GM21528 (cell line): ENCODE measurements around the gene PLXNC1.
A peak's percentile ranks its signal among the peaks of the same experiment; 100 is the strongest.

Experiments used
- ATAC-seq: cut with Tn5 transposase; IDR thresholded peaks from one replicate; pipeline ENCODE4 v1.9.1; 2021; ENCODE audit warnings: mild to moderate bottlenecking, moderate library complexity; ENCODE audit not compliant: unreplicated experiment, low FRiP score

Gene PLXNC1

DNA sequence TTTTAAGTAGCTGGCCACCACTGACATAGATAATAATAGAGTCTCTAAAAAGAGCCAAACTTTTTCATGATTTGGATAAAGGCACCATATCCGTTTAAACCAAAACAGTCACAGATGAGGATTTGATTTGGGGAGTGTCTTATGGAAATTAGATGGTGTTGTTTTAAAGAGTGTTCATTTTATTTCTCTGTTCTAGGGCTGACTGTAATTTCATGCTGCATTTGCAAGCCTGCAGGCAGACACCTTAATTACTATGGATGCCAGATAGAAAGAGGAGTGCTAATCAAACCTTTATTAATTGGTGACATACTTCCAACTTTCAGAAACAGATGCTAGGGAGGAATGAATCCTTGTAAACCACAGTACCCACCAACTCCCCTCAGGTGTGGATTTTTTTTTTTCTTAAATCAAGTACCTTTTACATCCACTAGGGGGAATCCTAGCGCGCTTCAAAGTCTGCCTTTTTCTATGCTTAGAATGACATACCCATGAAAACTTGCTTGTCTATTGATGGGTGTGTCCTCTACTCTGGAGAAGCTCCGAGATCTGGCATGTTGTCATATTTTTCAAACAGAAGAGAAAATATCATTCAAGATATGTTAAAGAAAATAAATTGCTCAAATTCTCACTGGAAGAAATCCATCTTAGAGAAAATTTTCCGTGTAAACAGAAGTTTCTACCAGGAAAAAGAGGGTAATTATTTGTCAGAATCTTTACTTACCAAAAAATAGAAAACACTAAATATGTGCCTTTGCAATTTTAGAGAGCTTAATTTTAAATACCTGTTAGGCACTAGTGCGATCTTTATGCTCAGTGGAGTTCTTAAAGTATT, 14.2 kb upstream of the PLXNC1 start:
- no peak for ATAC-seq

DNA sequence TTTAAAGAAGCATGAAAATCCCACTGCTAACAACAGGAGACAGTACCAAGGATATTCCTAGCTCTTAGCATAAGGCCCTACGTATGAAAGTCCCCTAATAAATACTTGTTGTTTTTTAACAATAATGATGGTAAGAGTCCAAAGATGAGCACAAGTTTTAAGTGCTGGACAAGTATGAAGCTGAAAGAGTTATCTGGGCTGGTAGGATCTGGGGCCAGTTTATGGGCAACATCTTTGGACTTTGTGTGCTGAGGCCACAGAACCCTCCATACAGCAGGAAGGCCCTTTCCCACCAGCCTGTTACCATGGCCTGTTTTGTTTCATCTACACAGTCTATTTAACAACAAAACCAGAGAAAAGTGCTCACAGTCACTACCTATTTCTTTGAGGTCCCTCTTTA, 12.5 kb upstream of the PLXNC1 start:
- no peak for ATAC-seq

GRCh38 chr12:94139816-94140215, 8.6 kb upstream of the PLXNC1 start:
- no peak for ATAC-seq

GRCh38 chr12:94140556-94140955, 7.8 kb upstream of the PLXNC1 start:
- ATAC-seq = no peak

DNA sequence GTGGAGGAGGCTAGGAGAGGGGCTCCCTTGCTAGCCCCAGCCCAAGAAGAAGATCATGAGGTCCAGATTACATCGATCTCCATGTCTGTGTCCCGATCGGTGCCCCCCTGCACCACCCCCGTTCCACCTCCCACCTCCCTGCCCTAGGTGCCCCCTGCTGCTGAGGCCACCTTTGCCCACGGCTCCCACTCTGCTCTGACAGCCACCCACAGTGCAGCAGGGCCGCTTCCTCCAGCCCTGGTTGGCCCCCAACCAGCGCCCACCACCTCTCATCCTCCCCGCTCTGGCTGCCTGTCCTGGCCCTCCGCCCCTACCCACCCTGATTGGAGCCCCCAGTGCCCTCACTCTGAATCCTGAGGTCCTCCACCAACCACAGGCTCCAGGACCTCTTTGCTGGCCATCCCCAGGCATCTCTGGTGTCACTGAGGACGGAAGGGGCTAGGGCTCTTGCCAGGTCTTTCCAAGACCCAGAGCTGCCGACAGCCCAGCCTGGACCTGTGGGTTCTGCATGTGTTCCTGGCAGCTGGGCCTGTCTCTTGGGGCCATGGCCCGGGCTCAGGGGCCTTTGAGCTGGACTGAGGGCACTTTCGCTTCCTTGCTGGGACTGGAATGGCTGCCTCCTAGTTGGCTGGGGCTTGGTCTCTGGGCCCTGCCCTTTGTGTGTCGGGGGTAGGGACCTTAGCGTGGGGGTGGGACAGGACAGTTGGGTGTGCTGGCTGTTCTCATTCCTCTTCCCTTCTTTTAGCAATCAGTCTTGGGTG, 7.2 kb upstream of the PLXNC1 start:
- no peak for ATAC-seq

DNA sequence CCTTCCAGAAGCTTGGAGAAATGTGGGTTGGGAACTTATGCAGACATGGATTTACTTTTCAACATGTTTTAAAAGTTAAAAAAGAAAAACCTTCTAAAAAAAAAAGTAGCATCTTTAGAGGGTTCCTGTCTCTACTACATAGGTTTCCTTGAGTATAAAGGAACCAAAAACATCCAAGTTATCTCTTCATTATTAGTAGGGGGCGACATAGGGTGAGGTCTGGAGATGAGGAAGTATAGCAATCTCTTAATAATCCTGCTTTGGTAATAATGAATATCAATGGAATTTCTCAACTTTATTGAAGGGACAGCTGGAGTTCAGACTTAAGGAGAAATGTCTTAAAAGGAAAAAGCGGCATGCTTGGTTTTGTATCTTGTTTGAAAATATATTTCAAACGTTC, 6.5 kb upstream of the PLXNC1 start:
- no peak for ATAC-seq

DNA sequence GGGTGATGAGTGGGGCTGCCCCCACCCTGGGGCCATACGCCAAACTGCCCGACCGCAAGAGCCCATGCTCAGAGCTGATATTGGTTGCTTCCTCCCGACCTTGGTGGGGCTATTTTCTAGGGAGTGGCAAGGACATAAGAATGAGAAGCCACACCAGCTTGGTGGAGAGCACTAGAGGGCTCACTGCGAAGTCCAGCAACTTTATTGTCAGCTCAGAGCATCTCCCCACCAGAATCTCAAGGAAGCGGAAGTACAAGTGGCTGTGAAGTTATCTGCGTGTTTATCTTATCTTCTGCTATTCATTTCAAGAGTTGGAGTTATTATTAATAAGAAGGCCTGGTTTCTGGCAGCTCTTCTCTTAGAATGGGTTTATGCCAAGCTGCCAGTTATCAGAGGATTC, 4.9 kb upstream of the PLXNC1 start:
- ATAC-seq = no peak

DNA sequence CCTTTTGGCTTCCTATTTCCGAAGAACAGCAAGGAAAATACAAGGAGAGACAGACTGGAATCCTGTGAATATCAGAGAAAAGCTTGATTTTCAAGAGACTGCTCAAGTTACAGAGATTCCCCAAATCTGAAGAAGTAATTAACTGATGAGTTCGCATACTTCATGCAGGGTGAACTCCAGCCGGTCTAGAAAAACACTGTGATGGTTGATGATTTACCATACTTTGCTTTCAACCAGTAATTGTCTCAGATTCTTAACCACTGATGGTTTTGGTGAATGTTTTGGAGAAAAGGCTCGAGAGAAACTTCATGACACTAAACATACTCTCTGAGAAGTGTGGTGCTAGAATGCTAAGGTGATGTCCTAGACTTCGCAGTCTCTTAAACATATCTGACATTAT, 4.4 kb upstream of the PLXNC1 start:
- no peak for ATAC-seq

DNA sequence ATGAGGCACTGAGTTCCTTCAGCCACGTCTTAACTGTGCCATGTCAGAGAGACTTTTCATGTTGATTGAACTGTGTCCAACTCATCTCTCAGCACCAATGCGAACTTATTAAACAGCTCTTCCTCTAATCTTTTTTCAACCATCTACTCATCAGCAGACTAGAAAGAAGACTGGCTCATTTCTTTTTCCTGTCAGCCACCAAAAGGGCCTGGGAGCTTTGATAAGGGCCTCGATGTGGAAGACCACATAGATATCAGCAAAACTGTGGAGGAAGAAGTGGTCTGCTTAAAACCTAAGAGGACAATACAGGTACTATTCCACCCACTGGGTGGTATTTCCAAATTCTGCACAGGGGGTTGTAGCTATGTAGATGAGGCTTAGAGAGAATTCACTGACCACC, 3.6 kb upstream of the PLXNC1 start:
- ATAC-seq = no peak

DNA sequence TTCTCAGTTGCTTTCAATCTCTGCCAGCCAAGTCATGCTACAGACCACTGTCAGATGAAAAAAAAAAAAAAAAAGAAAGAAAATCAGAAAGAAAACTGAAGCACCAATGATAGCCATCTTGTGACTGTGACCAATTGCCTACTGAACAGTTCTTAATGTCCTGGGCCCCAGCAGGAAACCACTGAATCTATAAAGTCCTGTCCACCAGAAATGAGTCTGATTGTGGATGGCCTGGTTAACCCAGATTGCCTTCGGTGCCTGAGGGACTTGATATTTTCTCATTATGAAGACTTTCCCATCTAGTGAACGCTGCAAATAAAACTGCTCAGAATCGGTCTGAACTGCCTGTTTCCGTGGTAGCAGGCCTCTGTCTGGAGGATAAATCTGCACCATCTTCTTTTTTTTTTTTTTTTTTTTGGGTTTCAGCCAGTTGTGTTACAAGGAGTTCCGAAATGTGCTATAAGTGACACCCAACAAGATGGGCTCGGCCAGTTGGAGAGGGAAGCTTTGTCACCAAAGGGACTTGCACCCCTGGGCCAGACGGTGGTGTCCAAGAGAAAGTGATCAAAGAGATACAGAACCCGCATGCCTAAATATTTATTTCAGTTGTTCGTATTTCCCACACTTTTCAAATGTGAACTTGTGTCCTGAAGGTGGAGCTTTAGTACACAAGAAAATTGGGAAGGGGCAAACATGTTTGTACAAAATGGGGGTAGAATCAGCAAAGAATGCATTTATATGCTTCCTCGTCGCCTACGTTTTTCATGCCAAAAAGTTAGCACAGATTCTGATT, 3.0 kb upstream of the PLXNC1 start:
- no peak for ATAC-seq

DNA sequence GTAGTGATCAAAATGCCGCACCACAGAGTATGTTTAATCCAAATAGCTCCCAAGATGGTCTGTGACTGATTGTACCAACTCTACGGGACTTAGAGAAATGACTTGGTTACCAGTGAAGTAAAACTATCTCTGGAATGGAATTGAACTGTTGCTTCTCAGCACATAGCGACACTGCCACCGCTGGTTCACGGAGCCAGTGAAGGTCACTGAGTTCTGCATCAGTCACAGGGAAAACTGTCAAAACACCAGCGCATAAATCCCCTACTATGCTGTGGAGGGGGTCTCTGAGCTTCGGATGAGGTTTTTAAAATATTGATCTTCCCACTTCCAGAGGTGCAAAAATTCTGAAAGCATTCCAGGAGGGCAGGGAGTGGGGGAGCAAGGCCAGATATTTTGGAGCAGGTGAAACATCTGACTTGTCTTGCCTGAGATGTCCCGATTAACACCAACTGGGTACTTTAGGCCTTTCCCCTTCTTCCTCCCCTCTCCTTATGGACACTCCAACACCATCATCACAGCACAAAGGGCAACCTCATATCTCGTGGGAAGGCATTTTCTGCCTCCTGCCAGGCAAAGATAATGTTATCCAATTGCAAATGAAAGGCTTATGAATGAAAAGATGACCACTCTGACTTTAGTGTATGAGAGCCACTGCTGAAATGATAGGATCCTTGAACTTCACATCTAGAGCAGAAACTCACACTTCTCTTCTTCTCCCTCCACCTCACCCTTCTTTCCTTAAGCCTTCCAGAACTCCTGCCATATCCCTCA, 2.0 kb upstream of the PLXNC1 start:
- ATAC-seq = no peak

DNA sequence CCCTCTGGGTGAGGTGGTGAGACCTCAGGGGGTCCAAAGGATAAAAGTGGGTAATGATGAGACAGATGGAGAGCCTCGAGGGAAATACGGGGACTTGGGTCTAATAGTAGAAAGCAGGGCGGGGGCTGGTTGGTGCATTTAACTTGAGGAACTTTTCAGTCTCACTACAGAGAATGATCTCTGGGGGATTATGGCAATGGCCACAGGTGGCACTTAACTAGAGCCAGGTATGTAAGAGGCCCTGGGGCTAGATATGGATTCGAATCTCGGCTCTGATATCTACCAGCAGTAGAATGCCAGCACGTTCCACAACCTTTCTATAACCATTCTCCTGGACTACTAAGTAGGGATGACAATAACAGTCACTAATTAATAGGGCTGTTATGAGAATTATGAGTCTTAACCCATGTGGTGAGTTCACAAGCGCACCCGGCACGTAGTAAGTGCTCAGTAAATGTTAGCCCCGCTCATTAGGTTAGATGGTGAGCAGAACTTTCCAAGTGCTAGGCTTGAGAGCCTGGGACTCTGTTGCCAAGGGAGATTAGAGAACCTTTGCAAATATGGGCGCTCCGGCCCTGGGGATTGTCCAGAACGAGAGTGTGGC, 888 bp upstream of the PLXNC1 start:
- ATAC-seq = no peak

DNA sequence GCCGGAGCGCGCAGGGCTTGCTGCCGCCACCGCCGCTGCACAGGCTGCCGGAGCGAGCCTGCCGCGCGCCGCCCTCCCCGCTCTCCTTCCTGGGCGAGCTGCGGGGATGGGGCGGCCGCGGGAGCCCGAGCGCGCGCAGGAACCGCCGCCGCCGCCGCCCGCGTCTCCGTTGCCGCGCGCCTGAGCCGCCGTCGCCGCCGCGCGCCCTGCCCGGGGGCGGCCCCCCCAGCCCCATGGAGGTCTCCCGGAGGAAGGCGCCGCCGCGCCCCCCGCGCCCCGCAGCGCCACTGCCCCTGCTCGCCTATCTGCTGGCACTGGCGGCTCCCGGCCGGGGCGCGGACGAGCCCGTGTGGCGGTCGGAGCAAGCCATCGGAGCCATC, 352 bp downstream of the PLXNC1 start:
- peak; percentile 22 for ATAC-seq

GRCh38 chr12:94149119-94149780, 873 bp downstream of the PLXNC1 start:
- ATAC-seq = peak; percentile 35

- ATAC-seq = peak; percentile 5
These were observed 1.4 kb downstream of the PLXNC1 start for GRCh38 chr12:94149781-94150239.

DNA sequence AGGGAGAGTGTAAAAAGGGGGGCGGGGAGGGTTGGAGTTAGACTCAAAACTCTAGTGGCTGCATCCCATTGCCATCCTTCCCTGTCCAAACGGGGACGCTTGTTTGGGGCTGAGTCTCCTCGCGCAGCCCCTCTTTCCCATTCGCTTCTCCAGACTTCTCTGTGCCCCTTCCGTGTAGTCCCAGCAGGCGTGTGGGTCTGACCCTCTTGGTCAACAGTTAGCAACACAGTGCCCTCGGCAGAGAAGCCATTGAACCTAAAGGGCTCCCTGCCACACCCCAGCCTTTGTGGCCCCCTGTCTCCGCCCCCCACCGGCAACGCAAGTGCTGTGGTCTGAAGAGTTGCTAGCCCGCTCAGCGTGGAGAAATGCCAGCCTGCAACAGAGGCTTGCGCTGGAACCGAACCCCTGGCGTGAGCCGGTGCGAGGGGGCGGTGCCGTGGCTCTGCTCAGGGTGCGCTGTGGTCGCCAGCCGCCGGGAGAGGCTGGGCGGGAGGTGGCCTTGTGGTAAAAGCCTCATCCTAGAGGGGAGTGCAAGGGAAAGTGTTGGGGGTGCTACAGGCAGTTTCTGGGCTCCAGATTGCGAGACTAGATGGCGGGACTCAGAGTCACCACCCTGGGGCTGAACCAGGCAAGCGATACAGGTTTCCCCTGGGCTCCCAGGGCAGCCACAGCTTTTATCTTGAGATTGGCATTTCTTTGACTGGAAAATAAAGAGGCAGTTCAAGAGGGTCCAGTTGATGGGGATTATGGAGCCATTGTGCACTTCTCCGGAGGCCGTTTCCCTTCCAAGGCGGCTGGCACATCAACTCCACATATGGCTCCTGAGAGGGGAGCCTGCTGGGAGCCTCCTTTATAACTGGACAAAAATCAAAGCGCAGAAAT, 2.1 kb downstream of the PLXNC1 start:
- no peak for ATAC-seq

GRCh38 chr12:94151582-94151981, 3.2 kb downstream of the PLXNC1 start:
- ATAC-seq = no peak

DNA sequence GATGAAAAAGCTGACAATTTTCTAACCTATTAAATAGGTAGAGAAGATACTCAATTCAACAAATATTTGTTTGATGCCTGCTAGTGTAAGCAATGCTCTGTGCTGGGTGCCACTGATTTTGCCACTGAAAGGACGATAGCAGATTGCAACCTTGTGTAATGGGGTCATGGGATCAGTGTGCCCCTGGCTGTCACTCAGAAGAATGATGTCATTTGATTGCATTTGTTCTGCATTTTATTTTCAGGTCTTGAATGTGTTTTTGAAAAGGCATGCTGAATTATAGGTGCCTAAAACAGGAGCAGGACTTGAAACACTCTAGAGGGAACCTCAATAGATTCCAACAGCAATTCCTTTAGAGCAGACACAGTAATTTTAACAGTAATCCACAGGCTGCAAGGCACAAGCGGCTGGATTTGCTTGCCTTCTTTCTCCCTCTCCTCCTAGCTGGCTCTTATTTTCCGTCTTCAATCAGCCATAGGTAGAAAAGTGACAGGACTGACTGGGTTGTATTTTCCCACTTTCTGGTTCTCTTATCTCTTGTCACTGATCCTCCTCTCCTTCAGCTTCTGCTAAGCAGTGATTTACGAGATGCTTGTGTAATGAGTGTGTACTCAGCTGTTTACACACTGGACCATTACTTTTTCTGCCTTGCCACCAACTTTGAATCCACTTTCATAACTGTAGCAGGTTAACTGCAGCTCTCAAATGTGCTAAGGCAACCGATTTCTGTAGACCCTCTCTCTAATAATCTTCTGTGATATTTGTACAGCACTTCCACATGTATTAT, 4.1 kb downstream of the PLXNC1 start:
- ATAC-seq = no peak
